ENCODE measurements around the gene CCDC6. TPM values are rescaled to one million over a fixed set of nuclear protein-coding genes. Genes with fewer than 3 reads are reported as not detected.

The CCDC6 gene
- total and polyA plus RNA-seq, 9 donors, result 12.2 to 46.8 (median 34.1) TPM

- no peak for DNase-seq
- Histone ChIP-seq H3K36me3 (no peaks in the 10 kb centered on the region), H3K4me1 (ENCODE audit: insufficient read depth) (peaks cover 4% of the 10 kb centered on the region), H3K27ac (no peak overlapping the region), H3K4me3 (no peak overlapping the region), H3K9me3 (no peaks in the 10 kb centered on the region), H3K27me3 (no peaks in the 10 kb centered on the region)
- 88 to 94% (median 93%) methylated on average over 9 of the region's 9 CpGs for WGBS, 3 donors
- intact Hi-C loops (cut with DNase I), result loop anchor here in 2 of 4 donors (5.0 to 10.0 kb wide), 2 partner anchors 181 to 183 kb away; no protein-coding TSS in a partner anchor
- TF ChIP-seq EP300 (IDR thresholded peaks at IDR 0.05) (no peak), POLR2A (IDR thresholded peaks at IDR 0.05) (no peak), CTCF (IDR thresholded peaks at IDR 0.05) (no peak)
These were observed 98.4 kb downstream of the CCDC6 start for GRCh38 chr10:59807629-59808620.

- Histone ChIP-seq H3K4me1 (ENCODE audit: insufficient read depth) (peaks cover 4% of the 10 kb centered on the region), H3K9me3 (no peaks in the 10 kb centered on the region), H3K27me3 (no peaks in the 10 kb centered on the region), H3K36me3 (no peaks in the 10 kb centered on the region), H3K4me3 (no peak overlapping the region), H3K27ac (no peak overlapping the region)
- WGBS, 3 donors, result 86 to 91% (median 88%) methylated on average over 6 of the region's 6 CpGs
- intact Hi-C loops (cut with DNase I), result loop anchor here in 2 of 4 donors (5.0 to 10.0 kb wide), 2 partner anchors 178 to 180 kb away; no protein-coding TSS in a partner anchor
- no peak for TF ChIP-seq CTCF (IDR thresholded peaks at IDR 0.05)
- no peak for DNase-seq
These were observed 101.3 kb downstream of the CCDC6 start for GRCh38 chr10:59805014-59805413.

GRCh38 chr10:59804220-59804619, 102.1 kb downstream of the CCDC6 start:
- intact Hi-C loops (cut with DNase I), result loop anchor here in 1 of 4 donors (10.0 kb wide), 1 partner anchor 179 kb away; no protein-coding TSS in a partner anchor
- H3K9me3 ChIP-seq, result no peaks in the 10 kb centered on the region
- no peaks in the 10 kb centered on the region for H3K27me3 ChIP-seq
- WGBS, 3 donors, result 85 to 90% (median 87%) methylated on average over 4 of the region's 4 CpGs
- no peak overlapping the region for H3K4me3 ChIP-seq
- H3K27ac ChIP-seq, result no peak overlapping the region
- H3K4me1 ChIP-seq (ENCODE audit: insufficient read depth), result peaks cover 4% of the 10 kb centered on the region
- no peak for TF ChIP-seq CTCF (IDR thresholded peaks at IDR 0.05)
- no peak for TF ChIP-seq POLR2A (IDR thresholded peaks at IDR 0.05)
- TF ChIP-seq EP300 (IDR thresholded peaks at IDR 0.05), result no peak
- DNase-seq, result no peak
- no peaks in the 10 kb centered on the region for H3K36me3 ChIP-seq

- WGBS, 3 donors, result 85 to 93% (median 90%) methylated on average over 1 of the region's 1 CpG
- intact Hi-C loops (cut with DNase I), result loop anchor here in 1 of 4 donors (10.0 kb wide), 1 partner anchor 179 kb away; no protein-coding TSS in a partner anchor
- Histone ChIP-seq H3K36me3 (no peaks in the 10 kb centered on the region), H3K27me3 (no peaks in the 10 kb centered on the region), H3K27ac (no peak overlapping the region), H3K4me3 (no peak overlapping the region), H3K4me1 (ENCODE audit: insufficient read depth) (peaks cover 4% of the 10 kb centered on the region), H3K9me3 (no peaks in the 10 kb centered on the region)
- no peak for TF ChIP-seq CTCF (IDR thresholded peaks at IDR 0.05)
- no peak for TF ChIP-seq POLR2A (IDR thresholded peaks at IDR 0.05)
- TF ChIP-seq EP300 (IDR thresholded peaks at IDR 0.05), result no peak
- no peak for DNase-seq
These were observed 102.6 kb downstream of the CCDC6 start for GRCh38 chr10:59803714-59804113.

Data from ovary (tissue), 9 donors.